ENCODE data around the gene CSNK2A2. TPM values are rescaled to one million over a fixed set of nuclear protein-coding genes. Genes with fewer than 3 reads are reported as not detected.
A peak's percentile ranks its signal among the peaks of the same experiment; 100 is the strongest.

The CSNK2A2 gene
- total RNA-seq, 2 donors from 2014 or later, result 27.8 to 65.0 TPM

- TF ChIP-seq POLR2A (IDR thresholded peaks at IDR 0.05) (no peak), POLR2AphosphoS5 (IDR thresholded peaks at IDR 0.05) (no peak), CTCF (IDR thresholded peaks at IDR 0.05) (no peak)
- Histone ChIP-seq H3K4me1 (replicated peaks) (no peaks in the 10 kb centered on the region), H3K27ac (no peak overlapping the region), H3K36me3 (no peaks in the 10 kb centered on the region), H3K9me3 (no peaks in the 10 kb centered on the region), H3K27me3 (replicated peaks; ENCODE audit: insufficient read depth) (no peaks in the 10 kb centered on the region), H3K4me3 (no peak overlapping the region)
- 85% methylated on average over 2 of the region's 2 CpGs for WGBS
- no peak for DNase-seq (ENCODE audit: low spot score)
- intact Hi-C loops (cut with DNase I), result no loop called here
Observed at GRCh38 chr16:58137581-58137980, 60.3 kb downstream of the CSNK2A2 start.

GRCh38 chr16:58129097-58129936 lies 68.6 kb downstream of the CSNK2A2 start, which contains the start of gene CFAP20:
Gene CFAP20, minus strand, starts transcription at chr16:58129381. Its CDS starts 266 bp downstream, at chr16:58129115.
- 2% methylated on average over 50 of the region's 70 CpGs for whole genome bisulfite sequencing
- intact Hi-C loops (cut with DNase I), result loop anchor here (5.0 to 10.0 kb wide), 2 partner anchors 107 to 225 kb away; no protein-coding TSS in a partner anchor
- Histone ChIP-seq H3K9me3 (no peaks in the 10 kb centered on the region), H3K4me3 (peak within 1 kb of the TSS; percentile 87 to 88), H3K27me3 (replicated peaks; ENCODE audit: insufficient read depth) (no peaks in the 10 kb centered on the region), H3K4me1 (replicated peaks) (peaks cover 12% of the 10 kb centered on the region), H3K36me3 (no peaks in the 10 kb centered on the region), H3K27ac (peak within 1 kb of the TSS; percentile 80 to 89)
- peak; percentile 99 for DNase-seq (ENCODE audit: low spot score)
- peak; percentile 98 for TF ChIP-seq POLR2AphosphoS5 (IDR thresholded peaks at IDR 0.05)
- TF ChIP-seq POLR2A (IDR thresholded peaks at IDR 0.05), result peak; percentile 94
- peak in 1 of 4 experiments; percentile 9 for TF ChIP-seq CTCF (IDR thresholded peaks at IDR 0.05)

- DNase-seq (ENCODE audit: low spot score), result no peak
- WGBS, result under 1% methylated on average over 20 of the region's 25 CpGs
Observed at GRCh38 chr16:58128711-58129096, 69.2 kb downstream of the CSNK2A2 start.

GRCh38 chr16:58128181-58128631 lies 69.7 kb downstream of the CSNK2A2 start:
- Histone ChIP-seq H3K4me3 (peak overlapping the region; percentile 87 to 88), H3K4me1 (replicated peaks) (peaks cover 18% of the 10 kb centered on the region), H3K27ac (peak overlapping the region; percentile 80 to 89), H3K36me3 (no peaks in the 10 kb centered on the region), H3K27me3 (replicated peaks; ENCODE audit: insufficient read depth) (no peaks in the 10 kb centered on the region), H3K9me3 (no peaks in the 10 kb centered on the region)
- intact Hi-C loops (cut with DNase I), result loop anchor here (5.0 to 10.0 kb wide), 2 partner anchors 106 to 223 kb away; no protein-coding TSS in a partner anchor
- no peak for DNase-seq (ENCODE audit: low spot score)
- no peak for TF ChIP-seq CTCF (IDR thresholded peaks at IDR 0.05)
- TF ChIP-seq POLR2A (IDR thresholded peaks at IDR 0.05), result no peak
- TF ChIP-seq POLR2AphosphoS5 (IDR thresholded peaks at IDR 0.05), result no peak
- WGBS, result 5% methylated on average over 6 of the region's 6 CpGs

More at GRCh38 chr16:58128711-58129096, 69.2 kb downstream of the CSNK2A2 start:
- H3K9me3 ChIP-seq, result no peaks in the 10 kb centered on the region
- peak overlapping the region; percentile 87 to 88 for H3K4me3 ChIP-seq
- H3K27ac ChIP-seq, result peak overlapping the region; percentile 80 to 89
- H3K27me3 ChIP-seq (replicated peaks; ENCODE audit: insufficient read depth), result no peaks in the 10 kb centered on the region
- intact Hi-C loops (cut with DNase I), result loop anchor here (5.0 to 10.0 kb wide), 2 partner anchors 106 to 224 kb away; no protein-coding TSS in a partner anchor
- TF ChIP-seq POLR2A (IDR thresholded peaks at IDR 0.05) (no peak), CTCF (IDR thresholded peaks at IDR 0.05) (no peak)
- peaks cover 18% of the 10 kb centered on the region for H3K4me1 ChIP-seq (replicated peaks)
- H3K36me3 ChIP-seq, result no peaks in the 10 kb centered on the region

Measured in prostate gland (tissue), 2 donors.